Middle frontal gyrus (tissue), 1 donor: Measurements from ENCODE around the gene GNRH2.
"Not testable (repeated sequence)": the region's sequence is repeated elsewhere in the genome, so short reads cannot be mapped to it uniquely, and the experiment has no call there.

ENCODE experiments used
- DNase-seq: peaks from one replicate; pipeline ENCODE4 v3.0.0-alpha.2; 2015; ENCODE audit warnings: low spot score; ENCODE audit errors: extremely low spot score

GNRH2 gene, protein sequence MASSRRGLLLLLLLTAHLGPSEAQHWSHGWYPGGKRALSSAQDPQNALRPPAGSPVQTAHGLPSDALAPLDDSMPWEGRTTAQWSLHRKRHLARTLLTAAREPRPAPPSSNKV

DNA sequence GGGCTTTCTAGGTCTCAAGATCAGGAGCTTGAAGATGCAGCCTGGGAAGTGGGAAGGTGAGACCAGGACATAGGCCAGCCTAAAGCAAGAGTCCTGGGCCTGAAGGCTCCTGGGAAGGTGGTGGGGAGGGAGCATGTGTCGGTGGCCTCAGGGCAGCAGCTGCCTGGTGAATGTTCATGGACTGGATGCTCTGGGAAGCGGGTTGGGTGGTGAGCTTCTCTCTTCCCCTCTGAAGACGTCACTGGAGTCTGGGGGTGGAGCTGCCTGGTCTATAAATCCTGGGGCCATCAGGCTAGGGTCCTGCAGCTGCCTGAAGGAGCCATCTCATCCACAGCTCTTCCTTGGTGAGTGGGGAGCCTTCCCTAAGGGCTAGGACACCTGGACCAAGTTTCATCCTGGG, at the start of gene GNRH2:
Gene GNRH2, plus strand, starts transcription at position 301 of the 400 bp plus-strand sequence. CDS start 793 bp downstream, outside the sequence.
- no peak for DNase-seq

DNA sequence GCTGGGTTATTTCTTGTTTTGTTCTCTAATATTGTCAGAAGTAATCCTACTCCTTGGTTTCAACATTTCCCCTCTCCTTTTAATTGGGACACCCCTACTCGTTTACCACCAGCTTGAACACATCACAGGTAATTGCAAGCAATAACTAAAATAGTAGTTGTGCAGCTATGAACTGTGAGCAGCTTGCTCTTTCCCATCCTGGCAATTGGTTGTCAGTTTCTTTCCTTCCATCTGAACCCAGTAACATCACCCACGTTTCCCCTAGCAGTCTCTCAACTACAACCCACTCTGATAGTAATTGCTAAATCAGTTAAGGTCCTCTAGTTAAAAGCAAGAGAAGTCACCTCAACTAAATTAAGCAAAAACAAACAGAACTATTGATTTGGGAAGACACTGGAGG, 47.6 kb upstream of the GNRH2 start:
- DNase-seq = no peak

DNA sequence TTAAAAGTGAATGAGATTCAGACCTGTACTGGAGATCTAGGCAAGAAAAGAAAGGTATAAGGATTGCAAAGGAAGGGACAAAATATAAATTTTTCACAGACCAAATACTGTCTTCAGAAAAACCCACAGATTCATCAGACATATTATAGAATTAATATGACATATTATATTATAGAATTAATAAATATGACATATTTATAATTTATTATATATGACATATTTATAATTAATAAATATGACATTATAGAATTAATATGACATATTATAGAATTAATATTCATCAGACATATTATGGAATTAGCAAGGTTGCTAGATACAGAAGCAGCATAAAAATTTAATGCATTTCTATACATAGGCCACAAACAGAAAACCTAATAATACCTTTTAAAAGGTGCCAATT, 44.7 kb upstream of the GNRH2 start:
- DNase-seq = no peak

DNA sequence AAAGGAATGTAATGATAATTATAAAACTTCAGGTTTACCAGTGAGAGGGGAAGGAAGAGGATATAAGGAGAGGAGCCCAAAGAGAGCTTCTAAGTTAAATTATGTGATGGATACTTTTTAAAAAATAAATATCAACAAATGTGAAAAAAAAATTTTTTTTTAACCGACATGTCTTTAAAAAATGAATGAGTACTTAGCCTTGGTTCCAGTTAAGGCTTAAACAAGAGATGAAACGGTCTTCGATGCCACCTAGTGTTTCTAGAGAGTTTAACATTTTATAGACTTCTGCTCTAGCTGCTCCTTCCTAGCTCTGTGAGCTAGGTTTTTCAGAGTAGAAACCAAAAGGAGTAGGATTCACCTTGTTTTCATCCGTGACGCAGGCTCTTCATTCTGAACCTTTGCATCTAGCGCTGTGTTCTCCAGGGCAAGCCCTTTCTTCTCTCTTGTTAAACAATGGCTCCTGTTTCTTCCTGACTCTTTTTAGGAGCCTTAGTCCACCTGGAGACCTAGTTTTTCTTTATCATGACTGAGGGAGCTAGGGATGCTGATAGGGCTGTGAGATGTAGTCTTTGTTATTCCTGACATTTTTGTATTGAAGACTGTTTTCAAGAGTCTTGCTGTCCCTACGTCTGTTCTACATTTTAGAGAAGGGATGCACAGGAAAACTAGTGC, 42.4 kb upstream of the GNRH2 start:
- peak; percentile 12 for DNase-seq

DNA sequence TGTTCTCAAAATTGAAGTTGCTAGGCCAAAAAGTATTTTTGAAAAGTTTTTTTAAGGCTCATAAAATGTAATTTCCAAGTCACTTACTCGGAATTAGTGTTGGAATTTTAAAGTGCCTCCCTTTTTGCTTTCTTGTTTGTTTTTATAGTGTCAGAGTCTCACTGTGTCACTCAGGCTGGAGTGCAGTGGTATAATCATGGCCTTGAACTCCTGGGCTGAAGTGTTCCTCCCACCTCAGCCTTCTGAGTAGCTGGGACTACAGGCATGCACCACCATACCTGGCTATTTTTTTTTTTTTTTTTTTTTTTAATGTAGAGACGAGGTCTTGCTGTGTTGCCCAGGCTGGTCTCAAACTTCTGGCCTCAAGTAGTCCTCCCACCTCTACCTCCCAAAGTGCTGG, 40.0 kb upstream of the GNRH2 start:
- DNase-seq = no peak

DNA sequence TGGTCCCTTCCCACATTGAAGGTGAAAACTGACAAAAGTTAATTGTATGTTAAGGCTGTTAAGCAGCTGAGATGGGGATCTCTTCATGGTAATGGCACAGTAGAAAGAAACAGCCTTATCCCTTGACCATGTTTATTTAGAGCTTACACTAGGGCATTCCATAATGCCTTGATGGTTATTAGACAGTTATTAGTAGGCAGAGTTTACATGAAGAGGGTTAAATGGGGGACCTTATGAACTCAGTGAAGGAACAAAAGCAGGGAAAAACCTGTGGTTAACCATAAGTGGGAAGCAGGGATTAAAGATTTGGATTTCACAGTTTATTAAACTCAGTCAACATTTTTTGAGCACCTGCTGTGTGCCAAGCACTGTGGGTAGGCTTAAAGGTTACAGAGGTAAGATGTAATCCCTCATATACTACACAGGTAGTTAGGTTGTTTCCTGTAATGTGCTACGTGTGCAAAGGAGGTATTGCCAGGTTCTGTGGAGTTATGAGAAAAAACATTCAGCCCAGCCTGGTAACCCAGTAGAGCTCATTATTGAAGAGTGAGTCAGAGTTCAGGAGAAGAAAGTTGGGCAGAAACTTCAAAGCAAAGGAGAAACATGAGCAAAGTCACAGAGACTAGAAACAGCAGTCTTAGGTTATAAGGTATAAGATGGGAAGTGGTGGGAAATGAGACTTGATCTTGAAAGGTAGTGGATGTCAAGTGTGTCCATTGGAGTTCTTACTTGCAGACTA, 32.3 kb upstream of the GNRH2 start:
- no peak for DNase-seq

DNA sequence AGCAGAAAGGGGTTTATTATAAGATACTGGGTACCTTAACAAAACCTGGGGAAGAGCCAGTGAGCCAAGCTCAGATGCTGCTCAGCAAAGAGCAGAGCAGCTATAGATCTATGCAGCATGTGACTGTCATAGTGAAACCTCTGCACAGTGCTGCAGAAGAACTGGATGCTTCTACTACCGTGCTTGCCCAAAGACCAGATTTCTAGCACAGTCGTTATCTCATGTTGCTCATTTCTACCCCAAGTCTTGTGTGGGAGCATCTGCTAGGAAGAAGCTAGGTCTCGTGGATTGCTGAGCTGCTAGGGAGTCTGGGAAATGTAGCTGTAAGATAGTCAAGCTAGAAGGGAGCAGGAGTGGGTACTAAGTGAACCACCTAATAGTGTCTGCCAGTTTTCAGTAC, 31.7 kb upstream of the GNRH2 start:
- no peak for DNase-seq

DNA sequence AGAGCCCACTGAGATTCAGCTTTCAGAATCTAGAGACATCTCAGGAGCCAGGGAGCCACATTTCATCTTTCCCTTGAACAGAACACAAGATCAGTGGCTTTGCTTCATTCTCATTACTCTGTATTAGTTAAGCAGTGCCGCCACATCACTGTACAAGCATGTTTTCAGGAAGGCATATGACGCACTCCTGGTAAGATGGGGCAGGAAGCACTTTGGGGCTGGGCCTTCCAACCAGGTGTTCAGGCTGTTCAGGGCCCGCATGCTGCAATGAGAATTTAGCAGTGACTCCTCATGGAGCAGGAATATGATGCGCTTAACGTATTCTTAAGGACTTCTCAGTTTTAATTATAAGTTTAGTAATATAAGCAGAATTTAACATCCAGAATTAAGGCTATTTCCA, 29.7 kb upstream of the GNRH2 start:
- DNase-seq = no peak

DNA sequence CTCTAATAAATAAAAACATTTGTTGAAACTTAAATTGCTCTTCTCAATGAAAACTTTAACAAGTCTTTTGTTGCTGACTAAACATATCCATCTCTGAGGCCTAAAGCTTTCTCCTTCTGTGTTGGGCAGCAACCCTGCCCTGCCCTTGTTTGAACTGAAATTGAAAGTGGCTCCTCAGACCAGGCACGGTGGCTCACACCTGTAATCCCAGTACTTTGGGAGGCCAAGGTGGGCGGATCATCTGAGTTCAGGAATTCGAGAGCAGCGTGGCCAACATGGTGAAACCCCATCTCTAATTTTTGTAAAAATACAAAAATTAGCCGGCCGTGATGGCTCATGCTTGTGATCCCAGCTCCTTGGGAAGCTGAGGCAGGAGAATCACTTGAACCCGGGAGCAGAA, 29.2 kb upstream of the GNRH2 start:
- DNase-seq = no peak

DNA sequence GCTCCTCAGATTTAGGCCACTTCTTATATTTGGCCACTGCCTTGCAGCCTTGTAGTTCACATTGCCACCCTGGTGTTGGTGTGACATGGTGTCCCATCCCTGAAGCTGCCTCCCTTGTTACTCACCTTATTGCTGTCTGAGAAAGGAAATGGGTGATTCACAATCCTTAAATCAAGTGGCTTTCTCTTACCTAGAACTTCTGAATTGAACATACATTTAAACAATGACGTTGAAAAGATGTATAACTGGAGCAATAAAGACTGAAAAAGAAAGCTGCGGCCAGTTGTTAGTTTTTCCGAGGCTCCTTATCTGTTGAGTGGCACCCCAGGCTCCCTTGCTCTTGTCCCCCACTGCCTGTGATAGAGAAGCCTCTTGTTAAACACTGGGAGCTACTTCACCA, 28.8 kb upstream of the GNRH2 start:
- no peak for DNase-seq

DNA sequence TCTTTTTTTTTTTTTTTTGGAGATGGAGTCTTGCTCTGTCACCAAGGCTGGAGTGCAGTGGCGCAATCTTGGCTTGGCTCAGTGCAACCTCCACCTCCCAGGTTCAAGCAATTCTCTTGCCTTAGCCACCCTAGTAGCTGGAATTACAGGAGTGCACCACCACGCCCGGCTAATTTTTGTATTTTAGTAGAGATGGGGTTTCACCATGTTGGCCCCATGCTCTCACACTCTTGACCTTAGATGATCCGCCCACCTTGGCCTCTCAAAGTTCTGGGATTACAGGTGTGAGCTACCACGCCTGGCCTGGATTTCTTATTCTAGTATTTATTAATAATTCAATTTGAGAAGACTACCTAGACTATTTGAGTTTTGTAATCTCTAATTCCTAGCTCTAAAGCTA, 28.1 kb upstream of the GNRH2 start:
- DNase-seq = not testable (repeated sequence)

DNA sequence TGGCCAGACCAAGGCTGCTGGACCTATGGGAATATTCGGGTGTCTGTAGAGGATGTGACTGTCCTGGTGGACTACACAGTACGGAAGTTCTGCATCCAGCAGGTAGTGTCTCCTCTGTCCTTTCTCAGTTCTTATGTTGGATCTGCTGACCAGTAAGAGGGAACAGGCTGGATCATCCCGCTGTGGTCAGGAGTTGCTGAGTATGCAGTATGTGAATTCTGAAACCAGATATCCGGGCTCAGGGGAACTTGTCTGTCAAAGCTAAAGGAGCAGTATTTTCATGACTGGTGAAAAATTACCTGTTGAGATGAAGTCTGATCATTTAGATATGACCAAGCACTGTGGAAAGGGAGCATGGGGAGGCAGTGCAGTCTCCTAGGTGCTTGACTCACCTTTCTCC, 22.1 kb upstream of the GNRH2 start:
- DNase-seq = no peak

DNA sequence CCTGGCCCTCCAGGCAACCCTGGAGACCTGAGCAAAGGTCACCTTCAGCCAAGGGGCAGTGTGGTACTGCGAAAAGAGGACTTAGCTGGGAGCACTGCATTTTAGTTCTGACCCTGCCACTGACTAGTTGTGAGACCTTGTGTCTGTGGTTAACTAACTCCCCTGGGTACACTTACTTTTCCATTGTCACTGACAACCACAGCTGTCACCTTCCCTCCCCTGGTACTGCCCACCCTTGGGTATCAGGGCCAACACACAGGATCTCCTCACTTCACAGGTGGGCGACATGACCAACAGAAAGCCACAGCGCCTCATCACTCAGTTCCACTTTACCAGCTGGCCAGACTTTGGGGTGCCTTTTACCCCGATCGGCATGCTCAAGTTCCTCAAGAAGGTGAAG, 21.6 kb upstream of the GNRH2 start:
- DNase-seq = no peak

DNA sequence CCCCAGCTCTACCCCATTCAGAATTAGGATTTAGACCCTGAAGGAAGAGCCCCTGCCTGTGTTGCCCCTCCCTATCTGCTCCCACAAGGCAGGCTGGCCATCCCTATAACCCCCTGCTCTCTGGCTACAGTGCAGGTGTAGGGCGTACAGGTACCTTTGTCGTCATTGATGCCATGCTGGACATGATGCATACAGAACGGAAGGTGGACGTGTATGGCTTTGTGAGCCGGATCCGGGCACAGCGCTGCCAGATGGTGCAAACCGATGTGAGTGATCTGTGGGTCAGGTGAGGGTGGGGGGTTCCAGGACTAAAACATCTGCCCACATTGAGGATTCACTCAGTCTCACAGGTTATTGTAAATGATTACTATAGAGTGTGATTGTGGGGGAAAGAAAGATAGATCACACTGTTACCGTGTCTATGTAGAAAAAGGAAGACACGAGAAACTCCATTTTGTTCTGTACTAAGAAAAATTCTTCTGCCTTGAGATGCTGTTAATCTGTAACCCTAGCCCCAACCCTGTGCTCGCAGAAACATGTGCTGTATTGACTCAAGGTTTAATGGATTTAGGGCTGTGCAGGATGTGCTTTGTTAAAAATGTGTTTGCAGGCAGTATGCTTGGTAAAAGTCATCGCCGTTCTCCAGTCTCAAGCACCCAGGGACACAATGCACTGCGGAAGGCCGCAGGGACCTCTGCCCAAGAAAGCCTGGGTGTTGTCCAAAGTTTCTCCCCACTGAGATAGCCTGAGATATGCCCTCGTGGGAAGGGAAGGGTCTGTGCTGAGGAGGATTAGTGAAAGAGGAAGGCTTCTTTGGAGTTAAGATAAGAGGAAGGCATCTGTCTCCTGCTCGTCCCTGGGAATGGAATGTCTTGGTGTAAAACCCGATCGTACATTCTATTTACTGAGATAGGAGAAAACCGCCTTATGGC, 20.6 kb upstream of the GNRH2 start:
- DNase-seq = not testable (repeated sequence)

DNA sequence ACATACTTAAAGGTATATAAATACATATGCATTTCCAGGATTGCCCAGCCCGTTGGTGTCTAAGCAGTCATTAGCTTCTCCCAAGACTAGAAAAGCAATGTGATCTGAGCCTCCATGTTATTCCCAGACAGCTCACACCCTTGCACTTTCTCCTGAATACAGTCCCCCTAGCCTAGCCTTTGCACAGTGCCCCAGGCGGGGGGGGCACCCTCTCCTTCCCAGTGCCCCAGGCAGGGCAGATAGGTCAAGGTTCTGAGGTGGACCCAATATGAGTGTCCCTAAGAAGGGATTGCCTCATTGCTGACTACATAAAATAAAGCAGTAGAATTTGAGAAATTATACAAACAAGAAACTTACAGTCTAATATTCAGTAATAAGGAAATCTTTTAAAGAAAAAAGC, 15.4 kb upstream of the GNRH2 start:
- no peak for DNase-seq

DNA sequence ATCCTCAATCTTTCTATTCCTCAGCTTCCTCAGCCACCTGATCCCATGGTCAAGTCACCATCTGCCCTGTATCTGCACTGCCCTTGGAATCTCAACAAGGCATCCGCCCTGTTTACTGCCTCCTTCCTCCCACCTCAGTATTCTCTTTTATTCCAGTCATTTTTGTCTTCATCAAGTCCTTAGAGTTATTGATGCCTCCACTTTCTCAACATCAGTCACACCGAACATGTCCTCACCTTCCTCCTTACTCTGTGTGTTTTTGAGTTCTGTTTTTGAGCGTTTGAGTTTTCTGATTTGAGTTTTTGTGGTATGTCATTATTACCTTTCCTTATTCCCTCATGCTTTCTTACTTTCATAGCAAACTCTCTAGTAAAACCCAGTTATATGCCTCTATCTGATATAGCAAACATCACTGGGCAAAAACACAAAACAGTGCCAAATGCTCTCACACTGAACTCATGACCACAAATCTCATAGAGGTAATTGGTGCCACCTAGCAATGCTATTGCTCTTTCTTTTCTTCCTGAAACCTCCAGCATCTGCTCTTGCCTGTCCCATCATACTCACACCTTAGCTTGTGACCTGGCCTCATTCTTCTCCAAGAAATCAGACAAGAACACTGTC, 11.8 kb upstream of the GNRH2 start:
- no peak for DNase-seq

DNA sequence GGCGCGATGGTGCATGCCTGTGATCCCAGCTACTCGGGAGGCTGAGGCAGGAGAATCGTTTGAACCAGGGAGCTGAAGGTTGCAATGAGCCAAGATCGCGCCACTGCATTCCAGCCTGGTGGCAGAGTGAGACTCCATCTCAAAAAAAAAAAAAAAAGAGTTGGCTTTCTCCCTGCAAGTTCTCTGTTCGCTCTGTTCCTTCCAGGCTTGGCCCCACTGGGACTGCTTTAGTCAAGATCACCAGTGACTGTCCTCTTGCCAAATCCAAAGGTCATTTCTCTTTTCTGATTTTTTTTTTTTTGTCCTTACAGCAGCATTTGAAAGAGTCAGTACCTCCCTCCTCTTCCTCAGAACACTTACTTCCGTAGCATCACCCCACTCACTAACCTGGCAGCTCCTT, 10.8 kb upstream of the GNRH2 start:
- no peak for DNase-seq

DNA sequence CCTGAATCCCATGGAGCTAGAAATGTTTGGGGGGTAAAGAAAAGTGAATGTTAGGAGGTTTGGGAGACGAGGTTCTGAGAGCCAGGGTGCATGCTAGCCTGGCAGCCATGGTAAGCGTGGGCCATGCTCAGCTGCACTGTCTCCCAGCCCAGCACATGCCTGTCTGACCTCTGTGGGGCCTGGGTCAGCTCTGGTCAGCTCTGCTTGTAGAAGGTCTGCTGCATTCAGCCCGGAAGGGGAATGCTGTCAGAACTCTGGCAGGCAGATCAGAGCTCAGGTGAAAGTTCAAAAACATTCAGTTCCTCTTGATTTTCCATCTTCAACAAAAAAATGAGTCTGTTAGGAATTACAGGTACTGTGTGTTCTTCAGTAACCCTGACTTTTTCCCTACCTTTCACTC, 5.8 kb upstream of the GNRH2 start:
- DNase-seq = no peak

DNA sequence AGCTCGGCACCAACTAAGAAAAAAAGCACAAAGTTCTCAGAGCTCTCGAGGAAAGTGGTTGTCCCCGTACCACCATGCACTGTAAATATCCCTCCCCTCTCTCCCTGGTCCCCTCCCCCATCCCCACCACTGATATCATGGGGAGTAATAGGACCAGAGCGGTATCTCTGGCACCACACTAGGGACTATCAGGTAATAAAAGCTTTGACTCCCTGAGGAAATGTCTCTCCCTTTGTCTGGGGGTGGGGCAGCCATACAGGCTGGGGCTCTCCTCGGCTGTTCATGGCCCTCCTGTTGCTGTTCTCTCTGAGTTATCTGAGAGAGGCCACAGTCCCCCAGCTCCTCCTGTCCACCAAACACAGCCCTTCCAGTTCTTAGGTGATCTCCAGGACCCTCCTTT, 5.0 kb upstream of the GNRH2 start:
- no peak for DNase-seq

DNA sequence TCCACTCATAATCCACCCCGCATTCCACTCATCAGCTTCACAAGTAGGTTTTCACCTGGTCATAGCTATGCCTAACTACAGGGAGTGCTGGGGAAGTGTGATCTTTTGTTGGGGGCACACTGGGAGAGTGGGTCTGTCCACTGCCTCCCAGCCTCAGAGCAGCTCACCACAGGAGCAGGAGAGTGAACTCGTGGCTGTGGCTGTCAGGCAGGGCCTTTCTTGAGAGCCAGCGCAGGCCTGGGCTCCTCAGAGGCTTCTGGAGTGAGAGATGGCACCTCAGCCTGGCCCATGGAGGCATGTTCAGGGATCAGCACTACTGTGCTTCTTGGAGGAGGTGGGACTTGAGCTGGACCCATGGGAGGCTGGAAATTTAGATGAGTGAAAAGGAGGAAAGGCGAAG, 4.0 kb upstream of the GNRH2 start:
- no peak for DNase-seq

DNA sequence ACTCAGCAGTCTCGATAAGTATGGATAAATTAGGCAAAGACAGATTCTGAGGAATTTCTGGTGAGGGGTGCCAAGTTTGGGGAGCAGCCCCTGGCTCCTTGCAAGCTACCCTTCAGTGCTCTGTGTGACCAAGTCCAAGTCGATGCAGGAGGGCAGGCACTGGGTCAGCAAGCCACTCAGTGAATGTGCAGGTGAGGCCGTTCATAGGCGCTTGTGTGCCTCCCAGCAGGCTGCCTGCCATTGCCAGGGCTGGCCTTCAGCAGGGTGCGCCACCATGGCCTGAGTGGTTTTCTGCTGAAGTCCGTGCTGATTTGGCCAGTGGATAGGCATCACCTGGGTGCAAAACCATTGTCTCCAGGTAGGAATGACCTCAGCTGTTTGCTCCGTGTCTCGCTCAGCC, 3.3 kb upstream of the GNRH2 start:
- no peak for DNase-seq
